Activated CD4-positive, alpha-beta T cell treated with anti-CD3 and anti-CD28 coated beads, Interleukin-2, amount 50 U/mL, for 16 hours (primary cell): ENCODE results near the gene DIP2B.

ENCODE experiments used
- DNase-seq: peaks from one replicate; pipeline ENCODE4 v3.0.0-alpha.2; 2020

DIP2B gene

DNA sequence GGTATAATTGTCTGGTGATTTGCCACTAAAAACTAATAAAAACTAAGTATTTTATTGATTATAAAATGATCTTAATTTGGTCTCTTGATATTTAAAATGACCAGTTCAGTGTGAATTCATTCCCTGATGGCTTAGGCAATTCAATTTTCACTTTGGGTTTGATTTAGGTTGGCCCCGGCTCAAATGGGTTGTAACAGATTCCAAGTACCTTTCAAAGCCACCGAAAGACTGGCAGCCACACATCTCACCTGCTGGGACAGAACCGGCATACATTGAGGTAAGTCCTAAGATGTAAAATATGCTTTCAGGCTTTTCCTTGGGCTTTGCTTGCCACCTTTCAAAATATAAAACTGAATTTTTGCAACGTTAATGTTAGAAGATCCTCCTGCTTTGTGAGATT, 181.6 kb downstream of the DIP2B start:
- DNase-seq: no peak

DNA sequence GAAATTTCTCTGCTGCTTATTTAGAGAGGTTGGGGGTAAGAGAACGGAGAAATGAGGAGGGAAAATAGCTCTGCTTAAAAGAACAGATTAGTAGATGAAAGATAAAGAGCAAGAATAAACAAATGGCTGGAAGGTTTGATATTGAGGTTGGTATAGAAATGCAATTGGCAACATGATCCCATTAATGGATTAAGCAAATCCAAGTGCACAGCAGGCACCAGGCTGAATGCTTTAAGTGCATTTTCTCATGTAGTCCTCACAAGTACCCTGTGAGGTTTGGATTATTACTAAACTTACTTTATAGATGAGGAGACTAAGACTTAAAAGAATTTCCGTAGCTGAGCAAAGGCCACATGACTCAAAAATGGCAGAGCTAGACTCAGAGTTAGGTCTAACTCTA, 182.2 kb downstream of the DIP2B start:
- no peak for DNase-seq

DNA sequence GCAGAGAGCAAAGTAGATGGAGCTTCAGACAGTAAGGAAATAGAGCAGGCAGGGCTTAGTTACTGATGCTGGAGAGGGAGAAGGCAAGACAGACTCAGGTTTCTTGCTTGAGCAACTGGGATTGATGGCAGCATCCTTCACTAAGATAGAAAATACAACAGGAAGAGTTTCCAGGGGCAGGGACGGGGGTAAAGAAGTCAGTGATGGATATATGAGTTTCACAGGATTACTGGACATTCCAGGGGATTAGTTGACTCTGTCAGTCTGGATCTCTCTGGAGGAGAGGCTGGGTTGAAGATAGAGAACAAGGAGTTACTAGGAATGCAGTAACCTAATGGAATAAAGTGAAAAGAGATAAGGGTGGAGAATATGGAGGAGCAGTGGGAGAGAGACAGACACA, 184.7 kb downstream of the DIP2B start:
- DNase-seq: no peak

DNA sequence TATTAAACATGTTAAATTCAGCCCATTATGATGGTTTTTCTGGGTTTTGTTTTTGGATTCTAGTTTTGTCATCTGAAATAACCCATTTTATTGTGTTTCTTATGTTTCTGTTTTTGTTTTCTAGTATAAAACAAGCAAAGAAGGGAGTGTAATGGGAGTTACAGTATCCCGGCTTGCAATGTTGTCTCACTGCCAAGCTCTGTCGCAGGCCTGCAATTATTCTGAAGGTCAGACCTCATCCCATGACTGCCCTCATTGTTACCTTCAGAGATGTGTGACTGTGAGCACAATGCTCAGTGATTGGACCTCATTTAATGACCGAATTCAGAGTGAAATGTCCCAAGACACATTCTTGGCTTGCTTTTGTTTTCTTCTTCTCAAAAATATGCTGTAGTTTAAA, 186.1 kb downstream of the DIP2B start:
- DNase-seq: no peak

DNA sequence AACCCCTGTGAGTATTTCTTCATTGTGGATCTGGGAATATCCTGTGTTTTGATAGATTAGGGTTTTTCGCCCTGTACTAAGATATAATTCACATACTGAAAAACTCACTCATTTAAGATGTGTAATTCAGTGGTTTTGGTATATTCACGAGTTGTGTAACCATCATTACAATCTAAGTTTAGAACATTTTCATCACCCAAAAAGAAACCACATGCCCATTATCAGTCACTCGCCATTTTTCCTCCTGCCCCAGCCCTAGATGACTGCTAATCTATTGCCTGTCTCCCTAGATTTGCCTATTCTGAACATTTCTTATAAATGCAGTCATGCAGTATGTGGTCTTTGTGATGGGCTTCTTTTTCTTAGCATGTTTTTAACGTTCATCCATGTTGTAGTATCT, 191.2 kb downstream of the DIP2B start:
- DNase-seq: no peak

DNA sequence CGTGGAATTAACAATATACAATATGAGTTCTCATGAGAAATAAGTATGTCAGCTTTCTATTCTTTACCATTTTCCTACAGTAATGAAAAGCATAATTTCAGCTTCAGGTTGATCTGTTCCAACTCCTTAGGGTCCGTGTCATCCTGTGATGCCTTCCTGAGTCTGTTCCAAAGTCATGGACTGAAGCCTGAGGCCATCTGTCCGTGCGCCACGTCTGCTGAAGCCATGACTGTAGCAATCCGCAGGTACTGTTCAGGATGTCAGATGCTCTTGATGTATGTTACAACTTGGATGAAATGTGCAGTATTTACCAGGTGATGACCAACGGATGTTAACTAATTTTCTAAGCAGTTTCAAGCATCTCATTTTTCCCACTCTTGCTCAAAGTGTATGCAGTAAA, 192.1 kb downstream of the DIP2B start:
- DNase-seq: no peak

DNA sequence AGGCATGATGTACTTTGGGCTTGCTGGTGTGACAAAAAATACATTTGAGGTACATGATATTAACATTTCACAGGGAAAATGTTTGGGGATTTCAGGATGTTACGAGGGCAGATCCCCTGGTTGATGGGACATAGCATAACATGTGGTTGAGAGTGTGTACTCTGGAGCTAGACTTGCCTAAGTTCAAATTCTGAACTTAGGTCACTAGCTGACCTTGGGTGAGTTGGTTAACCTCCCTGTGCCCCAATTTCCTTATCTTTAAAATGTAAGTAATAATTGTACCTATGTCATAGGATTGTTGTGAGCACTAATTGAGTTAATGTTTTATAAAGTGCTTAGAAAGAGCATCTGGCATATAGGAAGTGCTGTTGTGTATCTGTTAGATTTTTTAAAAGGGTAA, 194.4 kb downstream of the DIP2B start:
- DNase-seq: no peak

DNA sequence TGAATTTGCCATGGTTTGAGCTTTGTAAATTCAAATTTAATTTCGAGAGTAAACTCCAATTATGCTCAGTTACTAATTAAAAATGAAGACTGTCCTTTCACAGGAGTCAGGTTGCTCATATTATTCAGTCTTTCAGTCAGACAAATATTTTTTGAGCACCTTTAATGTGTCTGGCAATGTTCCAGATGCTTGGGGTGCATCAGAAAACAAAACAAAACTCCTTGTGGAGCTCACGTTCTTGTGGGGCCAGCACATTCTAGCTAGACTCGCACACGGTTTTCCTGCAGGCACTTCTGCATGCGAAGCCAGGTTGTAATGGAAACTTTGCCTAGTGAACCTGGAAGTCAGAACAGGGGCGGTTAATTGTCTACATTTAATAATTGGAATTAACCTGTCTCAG, 195.2 kb downstream of the DIP2B start:
- DNase-seq: no peak

DNA sequence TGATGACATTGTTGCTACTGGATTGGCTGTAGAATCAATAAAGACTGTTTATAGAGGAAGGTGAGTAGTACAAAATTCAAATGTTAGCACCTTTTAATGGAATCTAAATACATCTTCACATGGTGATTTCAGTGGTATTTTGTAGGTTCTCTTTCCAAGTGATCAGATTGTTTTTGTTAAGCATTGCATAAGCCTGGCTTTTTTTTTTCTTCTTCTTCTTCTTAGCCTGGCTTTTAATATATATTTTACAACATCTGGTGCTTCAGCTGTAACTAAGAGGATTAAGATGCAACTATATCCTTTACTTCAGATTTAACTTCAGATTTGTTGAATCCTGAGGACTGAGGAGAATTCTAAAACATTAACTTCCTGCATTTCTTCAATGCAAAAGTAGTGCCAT, 201.8 kb downstream of the DIP2B start:
- DNase-seq: no peak

DNA sequence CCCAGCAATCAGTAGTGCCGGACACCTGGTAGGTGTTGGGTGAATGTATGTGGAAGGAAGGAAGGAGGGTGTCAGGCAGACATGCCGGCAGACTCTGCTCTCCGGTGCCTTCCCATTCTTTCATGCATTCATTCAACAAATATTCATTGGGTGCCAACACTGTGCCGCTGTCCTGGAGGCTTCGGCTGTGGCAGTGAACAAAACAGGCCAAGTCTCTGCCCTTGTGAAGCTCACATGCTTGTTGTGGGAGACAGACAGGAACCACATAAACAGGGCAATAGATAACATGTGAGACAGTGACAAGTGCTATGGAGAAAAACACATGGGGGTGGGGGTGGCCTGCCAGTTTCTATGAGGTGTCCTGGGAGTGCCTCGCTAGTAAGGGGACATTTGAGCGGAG, 202.6 kb downstream of the DIP2B start:
- no peak for DNase-seq

DNA sequence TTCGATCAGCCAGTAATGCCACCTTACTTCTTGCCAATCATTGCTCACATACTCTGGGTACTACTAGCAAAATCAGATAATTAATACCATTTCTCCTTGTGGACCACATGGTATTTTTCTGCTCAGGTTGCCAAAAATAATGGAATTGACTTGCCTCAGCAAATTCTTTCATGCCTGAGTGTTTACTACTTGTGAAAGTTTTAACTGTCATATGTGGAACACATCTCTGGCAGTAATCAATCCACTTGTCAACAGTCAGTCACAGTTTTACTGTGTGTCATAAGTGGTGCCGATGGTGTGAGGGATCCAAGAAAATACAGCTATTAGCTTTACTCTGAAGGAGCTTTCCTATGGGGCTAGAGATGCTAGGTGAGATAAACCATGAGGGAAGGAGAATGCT, 203.8 kb downstream of the DIP2B start:
- no peak for DNase-seq

DNA sequence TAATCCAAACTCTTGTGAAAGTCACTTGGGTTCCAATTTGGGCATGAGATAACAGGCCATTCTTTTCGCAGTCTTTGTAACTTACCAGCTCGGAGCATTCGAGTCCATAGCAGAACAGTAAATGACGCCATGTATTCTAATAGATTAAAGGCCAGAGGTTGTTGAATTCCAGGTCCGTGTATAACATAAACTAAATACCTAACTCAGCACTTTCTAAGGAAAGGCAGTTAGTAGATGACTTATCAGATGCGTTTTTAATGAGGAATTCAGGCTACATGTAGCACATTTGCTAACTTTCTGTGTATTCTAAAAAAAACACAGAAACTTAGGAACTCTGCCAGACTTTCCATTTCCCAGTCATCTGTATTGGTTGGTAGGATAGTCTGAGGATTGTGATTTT, 206.3 kb downstream of the DIP2B start:
- DNase-seq: no peak

DNA sequence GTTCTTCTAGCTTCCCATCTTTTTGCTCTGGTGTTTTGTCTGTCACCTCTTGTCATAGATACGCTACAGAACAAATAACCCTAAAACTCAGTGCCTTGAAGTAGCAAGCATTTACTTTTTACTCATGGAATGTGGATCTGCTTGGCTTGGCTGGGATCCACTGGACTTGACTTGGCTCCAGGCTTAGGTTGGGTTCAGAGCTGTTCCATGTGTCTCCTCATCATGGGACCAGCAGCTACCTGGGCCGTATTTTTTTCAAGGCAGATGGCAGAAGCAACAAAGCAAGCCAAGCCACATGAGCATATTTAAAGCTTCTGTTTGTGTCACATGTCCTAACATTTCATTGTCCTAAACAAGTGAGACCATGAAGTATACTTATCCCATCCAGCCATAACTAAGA, 210.4 kb downstream of the DIP2B start:
- DNase-seq: no peak

DNA sequence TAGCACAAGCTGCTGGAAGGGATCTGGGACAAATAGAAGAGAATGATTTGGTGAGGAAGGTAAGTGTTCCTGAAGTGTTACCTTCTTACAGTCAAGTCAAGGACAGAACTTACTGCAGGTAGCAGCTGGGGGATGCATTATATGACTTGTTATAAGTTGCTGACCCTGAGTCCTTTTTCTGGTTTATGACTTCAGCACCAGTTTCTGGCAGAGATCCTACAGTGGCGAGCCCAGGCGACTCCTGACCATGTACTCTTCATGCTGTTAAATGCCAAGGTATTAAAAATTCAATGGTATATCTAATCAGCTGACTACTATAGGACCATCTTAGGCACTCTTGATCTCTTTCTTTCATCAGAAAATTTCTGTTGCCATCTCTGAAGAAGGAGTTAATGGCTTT, 214.0 kb downstream of the DIP2B start:
- DNase-seq: no peak

DNA sequence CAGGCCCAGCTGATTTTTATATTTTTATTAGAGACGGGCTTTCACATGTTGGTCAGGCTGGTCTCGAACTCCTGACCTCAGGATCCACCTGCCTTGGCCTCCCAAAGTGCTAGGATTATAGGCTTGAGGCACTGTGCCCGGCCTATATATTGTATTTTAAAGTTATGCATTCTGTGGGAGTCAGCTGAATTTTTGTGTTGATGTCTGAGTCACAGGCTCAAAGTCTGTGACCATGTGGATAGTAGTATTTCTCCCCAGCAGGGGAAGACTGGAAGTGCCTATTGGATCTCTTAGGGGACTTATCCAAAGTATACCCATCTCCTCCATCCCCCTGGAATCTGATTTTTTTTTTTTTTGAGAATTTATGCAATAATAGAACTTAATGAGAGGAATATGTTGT, 215.3 kb downstream of the DIP2B start:
- no peak for DNase-seq

DNA sequence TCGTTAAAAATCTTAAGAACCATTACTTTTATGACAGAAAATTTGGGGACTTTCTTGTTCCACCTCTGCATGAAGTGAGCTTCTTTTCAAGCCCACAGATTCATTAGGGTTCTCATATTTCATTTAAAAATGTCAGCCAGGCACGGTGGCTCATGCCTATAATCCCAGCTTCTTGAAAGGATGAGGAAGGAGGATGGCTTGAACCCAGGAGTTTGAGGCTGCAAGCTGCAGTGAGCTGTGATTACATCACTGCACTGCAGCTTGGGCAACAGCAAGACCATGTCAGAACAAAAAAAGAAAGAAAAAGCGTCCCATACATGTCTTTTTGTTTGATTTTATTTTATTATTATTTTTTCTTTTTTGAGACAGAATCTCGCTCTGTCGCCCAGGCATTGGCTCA, 215.7 kb downstream of the DIP2B start:
- no peak for DNase-seq

DNA sequence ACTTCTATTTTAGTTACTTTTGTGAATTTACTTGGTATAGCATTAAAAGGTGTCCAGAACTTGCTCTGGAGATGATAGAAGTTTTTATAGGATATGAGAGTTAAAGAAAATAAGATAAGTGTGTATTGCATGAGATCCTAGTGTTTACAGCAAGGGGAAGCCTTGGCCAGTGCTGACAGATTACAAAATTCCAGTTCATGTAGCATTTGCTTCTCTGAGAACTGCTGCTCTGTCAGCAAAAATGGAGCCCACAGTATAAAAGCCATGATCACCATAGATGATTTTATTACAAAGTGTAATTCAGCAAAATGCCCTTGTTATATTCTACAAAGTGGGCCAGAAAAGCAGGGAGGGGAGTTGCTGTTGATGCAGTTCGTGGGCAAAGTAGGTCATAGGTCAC, 219.1 kb downstream of the DIP2B start:
- no peak for DNase-seq

DNA sequence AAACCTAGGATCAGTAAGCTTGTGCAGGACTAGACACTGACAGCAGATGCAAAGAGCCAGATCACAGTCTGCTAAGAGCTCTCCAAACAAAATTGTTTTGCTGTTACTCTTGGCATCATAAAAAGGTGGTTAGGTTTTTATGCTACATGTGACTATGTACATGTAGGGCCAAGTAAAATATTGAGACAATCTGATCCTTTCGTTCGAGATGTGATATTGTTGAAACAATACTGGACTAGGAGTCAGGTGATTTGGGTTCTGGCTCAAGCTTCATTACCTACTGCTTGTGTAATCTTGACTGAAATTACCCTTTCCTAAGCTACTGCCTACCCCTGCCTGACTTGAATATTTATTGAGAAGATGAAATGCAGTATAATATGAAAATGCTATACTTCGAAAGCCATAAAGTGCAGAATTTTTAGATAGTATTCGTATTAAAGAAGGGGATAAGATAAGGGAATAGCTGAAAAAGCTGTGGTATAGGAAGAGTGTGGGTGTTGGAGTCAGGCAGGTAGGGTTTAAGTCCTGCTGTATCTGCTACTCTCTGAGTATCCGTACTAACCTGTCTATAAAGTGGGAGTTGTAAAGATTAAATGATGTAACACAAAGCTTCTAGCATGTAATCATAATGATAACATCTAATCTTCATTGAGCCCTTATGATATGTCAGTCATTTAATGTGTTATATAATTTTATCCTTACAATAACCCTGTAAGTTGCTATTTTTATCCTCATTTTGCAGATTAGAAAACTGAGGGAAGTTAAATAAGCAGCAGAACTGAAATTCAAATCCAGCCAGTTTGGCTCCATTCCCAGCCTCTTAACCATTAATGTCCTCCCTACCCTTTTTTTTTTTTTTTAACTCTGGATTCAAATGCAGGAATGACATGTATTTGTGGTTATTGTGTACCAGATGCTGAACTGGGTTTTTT, 220.5 kb downstream of the DIP2B start:
- no peak for DNase-seq

DNA sequence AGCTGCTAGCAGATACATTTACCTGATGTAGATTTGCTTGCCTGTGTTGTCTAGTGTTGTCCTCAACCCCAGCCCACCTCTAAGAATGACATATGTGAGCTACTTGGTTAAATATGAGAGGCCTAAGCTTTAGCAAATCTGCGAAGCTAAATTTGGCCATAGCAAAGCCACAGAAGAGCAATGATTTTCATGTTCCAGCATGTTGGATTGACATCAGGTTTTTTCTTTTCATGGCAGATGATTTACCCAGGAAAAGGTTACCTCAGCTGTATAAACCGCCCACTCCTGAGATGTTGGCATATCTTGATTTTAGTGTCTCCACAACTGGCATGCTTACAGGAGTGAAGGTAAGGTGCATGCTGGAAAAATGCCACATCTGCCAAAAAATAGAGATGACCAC, 222.7 kb downstream of the DIP2B start:
- DNase-seq: no peak

DNA sequence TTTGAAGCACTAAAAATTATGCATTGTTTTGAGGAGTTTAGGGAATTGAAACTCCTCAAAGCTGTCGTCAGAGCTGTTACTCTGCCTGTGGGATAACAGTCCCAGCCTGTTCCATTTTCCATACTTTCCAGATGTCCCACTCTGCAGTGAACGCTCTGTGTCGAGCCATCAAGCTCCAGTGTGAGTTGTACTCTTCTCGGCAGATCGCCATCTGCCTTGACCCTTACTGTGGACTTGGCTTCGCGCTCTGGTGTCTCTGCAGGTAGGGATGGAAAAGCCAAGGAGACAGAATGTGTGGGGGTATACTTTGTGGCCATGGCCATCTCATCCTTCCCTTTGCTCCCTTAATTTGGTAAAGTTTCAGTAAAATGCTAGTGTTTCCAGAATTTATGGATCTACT, 223.6 kb downstream of the DIP2B start:
- no peak for DNase-seq

DNA sequence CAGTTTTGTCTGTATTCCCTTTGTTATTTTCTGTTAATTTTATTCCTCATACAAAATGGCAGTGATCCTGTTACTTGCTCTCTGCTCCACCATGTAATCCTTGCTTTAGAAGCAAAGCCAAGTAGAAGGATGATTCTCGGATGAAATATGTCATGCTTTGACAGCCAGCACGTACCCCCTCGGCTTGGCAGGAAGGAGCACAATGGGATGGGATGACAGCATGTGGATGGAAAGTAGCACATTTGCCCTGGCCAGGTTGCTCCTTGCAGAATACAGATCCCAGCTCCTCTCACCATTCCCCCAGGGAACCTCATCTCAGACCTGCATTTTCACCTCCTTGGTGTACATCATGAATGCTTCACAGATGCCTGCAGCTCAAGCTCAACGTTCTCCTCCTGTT, 224.1 kb downstream of the DIP2B start:
- DNase-seq: no peak

DNA sequence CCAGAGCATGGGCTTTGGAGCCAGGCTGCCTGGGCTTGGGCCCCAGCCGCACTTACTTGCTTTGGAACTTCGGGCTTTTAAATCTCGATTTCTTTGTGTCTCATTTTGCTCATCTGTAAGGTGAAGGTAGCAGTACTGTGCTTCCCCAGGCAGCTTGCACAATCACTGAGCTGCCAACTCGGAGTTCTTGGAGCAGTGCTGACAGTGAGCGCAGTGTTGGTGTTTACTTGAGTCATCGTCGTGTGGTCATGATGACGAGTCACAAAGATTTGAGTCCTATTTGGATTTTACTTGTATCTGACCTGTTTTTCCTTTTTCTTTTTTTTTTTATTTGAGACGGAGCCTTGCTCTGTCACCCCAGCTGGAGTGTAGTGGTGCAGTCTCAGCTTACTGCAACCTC, 227.8 kb downstream of the DIP2B start:
- no peak for DNase-seq

DNA sequence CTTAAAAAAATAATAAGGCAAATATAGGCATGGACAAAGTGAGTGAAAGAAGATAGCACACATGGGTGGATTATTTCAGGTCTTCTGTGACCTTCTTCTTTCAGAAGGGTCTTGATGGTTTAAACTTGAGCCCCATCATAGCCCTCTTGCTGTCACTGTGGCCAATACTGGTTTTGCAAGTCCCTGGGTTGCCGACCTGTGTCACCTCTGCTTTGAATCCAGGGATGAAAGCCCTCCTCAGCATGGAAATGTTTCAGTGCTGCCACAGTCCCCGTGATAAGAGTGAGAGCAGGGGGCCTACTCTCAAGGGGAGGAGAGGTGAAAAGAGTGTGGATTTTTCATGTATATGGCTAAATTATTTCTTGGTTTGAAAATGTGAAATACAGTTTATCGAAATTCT, 228.9 kb downstream of the DIP2B start:
- no peak for DNase-seq

DNA sequence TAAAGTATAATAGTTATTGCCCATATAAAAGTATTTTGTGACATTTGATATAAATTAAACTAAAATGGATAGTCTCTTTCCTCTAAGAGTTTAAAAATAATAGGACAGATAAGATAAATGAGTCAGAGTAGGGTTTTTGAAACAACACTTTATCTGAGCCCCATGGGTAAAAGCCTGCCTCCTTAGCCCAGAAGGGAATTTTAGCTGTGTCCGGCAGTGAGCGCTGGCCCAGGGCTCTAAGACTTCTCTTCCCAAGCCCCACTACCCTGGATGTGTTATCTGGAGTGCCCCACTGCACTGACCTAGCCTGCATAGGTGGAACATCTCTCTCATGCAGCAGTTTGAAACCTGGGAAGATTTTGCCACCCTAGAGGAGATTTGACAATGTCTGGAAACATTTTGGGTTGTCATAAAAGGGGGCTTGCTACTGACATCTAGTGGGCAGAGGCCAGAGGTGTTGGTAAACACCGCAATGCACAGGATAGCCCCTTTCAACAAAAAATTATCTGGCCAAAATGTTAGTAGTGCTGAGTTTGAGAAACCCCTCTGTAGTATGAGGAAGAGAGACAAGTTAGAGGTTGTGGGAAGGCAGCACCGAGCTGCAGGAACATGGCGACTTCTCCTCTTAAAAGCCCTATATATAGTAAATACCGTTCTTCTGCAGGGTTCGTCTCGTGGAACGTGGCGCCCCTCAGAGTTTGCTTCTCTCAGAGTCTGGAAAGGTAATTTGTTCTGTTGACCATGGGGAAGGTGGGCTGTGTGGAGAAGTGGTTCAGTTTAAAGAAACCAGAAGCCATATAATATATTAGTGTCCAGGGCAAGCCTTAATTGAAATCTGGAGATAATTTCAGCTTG, 229.9 kb downstream of the DIP2B start:
- peak; percentile 44 for DNase-seq
